ENCODE data around the gene CPS1.

CPS1 gene

GRCh38 chr2:210642333-210642732 is 85.9 kb downstream of the CPS1 start:
- Histone ChIP-seq H3K27ac (no peak overlapping the region), H3K27me3 (ENCODE audit: insufficient read depth, low read depth, severe bottlenecking) (no peaks in the 10 kb centered on the region), H3K4me3 (ENCODE audit: low read depth, low read length) (no peak overlapping the region), H3K36me3 (no peaks in the 10 kb centered on the region), H3K9me3 (ENCODE audit: severe bottlenecking) (no peaks in the 10 kb centered on the region)
- no peak for TF ChIP-seq CTCF (IDR thresholded peaks at IDR 0.05; ENCODE audit: low read depth, low read length)
- DNase-seq, result no peak

- TF ChIP-seq CTCF (IDR thresholded peaks at IDR 0.05; ENCODE audit: low read depth, low read length), result no peak
- Histone ChIP-seq H3K36me3 (no peaks in the 10 kb centered on the region), H3K9me3 (ENCODE audit: severe bottlenecking) (no peaks in the 10 kb centered on the region), H3K27ac (no peak overlapping the region), H3K27me3 (ENCODE audit: insufficient read depth, low read depth, severe bottlenecking) (no peaks in the 10 kb centered on the region), H3K4me3 (ENCODE audit: low read depth, low read length) (no peak overlapping the region)
- DNase-seq, result no peak
These were observed 90.8 kb downstream of the CPS1 start for GRCh38 chr2:210647151-210647550.

- no peak for DNase-seq
- Histone ChIP-seq H3K27me3 (ENCODE audit: insufficient read depth, low read depth, severe bottlenecking) (no peaks in the 10 kb centered on the region), H3K4me3 (ENCODE audit: low read depth, low read length) (no peak overlapping the region), H3K27ac (no peak overlapping the region), H3K36me3 (no peaks in the 10 kb centered on the region), H3K9me3 (ENCODE audit: severe bottlenecking) (no peaks in the 10 kb centered on the region)
- TF ChIP-seq CTCF (IDR thresholded peaks at IDR 0.05; ENCODE audit: low read depth, low read length), result no peak
These were observed 97.7 kb downstream of the CPS1 start for GRCh38 chr2:210654091-210654490.

- Histone ChIP-seq H3K27ac (no peak overlapping the region), H3K27me3 (ENCODE audit: insufficient read depth, low read depth, severe bottlenecking) (no peaks in the 10 kb centered on the region), H3K4me3 (ENCODE audit: low read depth, low read length) (no peak overlapping the region), H3K36me3 (no peaks in the 10 kb centered on the region), H3K9me3 (ENCODE audit: severe bottlenecking) (no peaks in the 10 kb centered on the region)
- DNase-seq, result no peak
- TF ChIP-seq CTCF (IDR thresholded peaks at IDR 0.05; ENCODE audit: low read depth, low read length), result no peak
These were observed 99.0 kb downstream of the CPS1 start for GRCh38 chr2:210655229-210655975.

GRCh38 chr2:210657874-210658273 is 101.5 kb downstream of the CPS1 start:
- DNase-seq, result no peak
- H3K36me3 ChIP-seq, result no peaks in the 10 kb centered on the region
- no peaks in the 10 kb centered on the region for H3K27me3 ChIP-seq (ENCODE audit: insufficient read depth, low read depth, severe bottlenecking)
- no peak overlapping the region for H3K4me3 ChIP-seq (ENCODE audit: low read depth, low read length)
- no peaks in the 10 kb centered on the region for H3K9me3 ChIP-seq (ENCODE audit: severe bottlenecking)
- TF ChIP-seq CTCF (IDR thresholded peaks at IDR 0.05; ENCODE audit: low read depth, low read length), result no peak
- H3K27ac ChIP-seq, result no peak overlapping the region

GRCh38 chr2:210660751-210661150 is 104.4 kb downstream of the CPS1 start:
- H3K4me3 ChIP-seq (ENCODE audit: low read depth, low read length), result no peak overlapping the region
- no peak for TF ChIP-seq CTCF (IDR thresholded peaks at IDR 0.05; ENCODE audit: low read depth, low read length)
- H3K9me3 ChIP-seq (ENCODE audit: severe bottlenecking), result no peaks in the 10 kb centered on the region
- DNase-seq, result no peak
- H3K36me3 ChIP-seq, result no peaks in the 10 kb centered on the region
- H3K27ac ChIP-seq, result no peak overlapping the region
- no peaks in the 10 kb centered on the region for H3K27me3 ChIP-seq (ENCODE audit: insufficient read depth, low read depth, severe bottlenecking)

Measured in WERI-Rb-1 (cell line).